HepG2 (cell line): ENCODE data around the gene OR4K2. TPM values are rescaled to one million over a fixed set of nuclear protein-coding genes. Genes with fewer than 3 reads are reported as not detected.

Experiments used
- ATAC-seq: fragments of 200-7000 bp; cut with Tn5 transposase; 3 replicates; pipeline ENCODE4 v1.9.1; 2020; ENCODE audit warnings: mild to moderate bottlenecking, moderate library complexity
- BruUV-seq: library from RNA; stranded (reverse); fragments of 400-500 nt; replicated peaks from 2 replicates; lab custom pipeline; 2021; lab: Mats Ljungman, UMichigan
- CTCF ChIA-PET: fragments of 300-600 bp; formaldehyde crosslinking; extraction: SDS; loops from one replicate; lab custom pipeline; 2021; ENCODE audit warnings: low total read pairs, inconsistent platforms, low intra/inter-chr PET ratio; lab: Yijun Ruan, JAX
- POLR2A ChIA-PET: fragments of 350-600 bp; sonication (Branson Sonifier 250); formaldehyde crosslinking; loops from one replicate; lab custom pipeline; 2020; ENCODE audit warnings: antibody characterized with exemption, inconsistent platforms; lab: Yijun Ruan, JAX
- DNase-seq: peaks from one replicate; pipeline ENCODE4 v3.0.0-alpha.2; 2015; ENCODE audit warnings: low spot score
- FAIRE-seq: peaks from 3 replicates; lab custom pipeline; 2011; peaks lifted over from hg19 to GRCh38; lab: Jason Lieb, UNC
- H2AFZ ChIP-seq: one replicate; pipeline ENCODE4 v1.6.1; 2011; ENCODE audit warnings: low read length, inconsistent platforms
- H3K27ac ChIP-seq: fragments of 300-600 bp; 3 replicates; pipeline ENCODE4 v1.8.0; 2011; ENCODE audit warnings: mixed run types, mild to moderate bottlenecking, mixed read lengths, low read length, inconsistent platforms; ENCODE audit not compliant: insufficient read depth; ENCODE audit errors: extremely low read length
- H3K27me3 ChIP-seq, 2 experiments: fragments of 200-600 bp in 1 of 2; 2 replicates in 1 of 2; 3 replicates in 1 of 2; pipeline versions ENCODE4 v1.6.0 to v1.8.0; 2011; ENCODE audit warnings: low read length in 2 of 2, mild to moderate bottlenecking in 2 of 2, moderate library complexity in 2 of 2, inconsistent platforms in 1 of 2; ENCODE audit not compliant: insufficient read depth in 2 of 2, control insufficient read depth in 1 of 2
- H3K36me3 ChIP-seq, 2 experiments: fragments of 200-600 bp in 1 of 2; replicated peaks in 1 of 2; 2 replicates in 1 of 2; 3 replicates in 1 of 2; pipeline versions ENCODE4 v1.5.1 to v1.8.0; 2011; ENCODE audit warnings: low read length in 2 of 2, inconsistent platforms in 1 of 2; ENCODE audit not compliant: insufficient read depth in 2 of 2, control insufficient read depth in 1 of 2
- H3K4me1 ChIP-seq: 2 replicates; pipeline ENCODE4 v1.5.1; 2012; ENCODE audit warnings: low read length, inconsistent platforms; ENCODE audit not compliant: insufficient read depth
- H3K4me2 ChIP-seq: 2 replicates; pipeline ENCODE4 v1.6.0; 2011; ENCODE audit warnings: low read depth, low read length, inconsistent platforms
- H3K4me3 ChIP-seq, 3 experiments: fragments of 200-600 bp in 1 of 3; sonication (generic), shearing (Covaris generic) in 1 of 3; replicated peaks in 1 of 3; 2 replicates each; pipeline ENCODE4 v1.5.1; 2011 to 2016; ENCODE audit warnings: low read length in 3 of 3, inconsistent platforms in 2 of 3, low read depth in 2 of 3, mild to moderate bottlenecking in 2 of 3, control low read depth in 1 of 3, mixed read lengths in 1 of 3; ENCODE audit not compliant: insufficient read depth in 1 of 3
- H3K79me2 ChIP-seq: one replicate; pipeline ENCODE4 v1.6.1; 2011; ENCODE audit warnings: low read length, inconsistent platforms; ENCODE audit not compliant: insufficient read depth
- H3K9ac ChIP-seq: 2 replicates; pipeline ENCODE4 v1.6.0; 2011; ENCODE audit warnings: mild to moderate bottlenecking, low read depth, low read length, inconsistent platforms; ENCODE audit not compliant: insufficient read depth
- H3K9me3 ChIP-seq: 2 replicates; pipeline ENCODE4 v1.5.1; 2012; ENCODE audit warnings: mild to moderate bottlenecking, low read length
- H4K20me1 ChIP-seq: 2 replicates; pipeline ENCODE4 v1.6.0; 2011; ENCODE audit warnings: inconsistent platforms, mild to moderate bottlenecking, low read length, moderate library complexity; ENCODE audit not compliant: insufficient read depth
- MBD4 ChIP-seq: IDR thresholded peaks from 2 replicates; pipeline ENCODE4 v1.6.1; 2012; ENCODE audit warnings: low read length, inconsistent platforms, borderline replicate concordance
- MEF2D ChIP-seq: sonication (generic); formaldehyde crosslinking; IDR thresholded peaks from 2 replicates; pipeline ENCODE4 v1.5.1; 2020; ENCODE audit warnings: mild to moderate bottlenecking, missing genetic modification reagents
- THAP11 ChIP-seq: IDR thresholded peaks from 2 replicates; pipeline ENCODE4 v1.6.1; 2016; ENCODE audit warnings: missing biosample characterization, missing genetic modification reagents
- ZBTB7B ChIP-seq: sonication (generic); formaldehyde crosslinking; IDR thresholded peaks from 2 replicates; pipeline ENCODE4 v1.4.0; 2020; ENCODE audit warnings: missing genetic modification reagents
- ZNF143 ChIP-seq: sonication (generic); formaldehyde crosslinking; IDR thresholded peaks from 2 replicates; pipeline ENCODE4 v1.4.0; 2020; ENCODE audit warnings: missing genetic modification reagents
- ZNF724P ChIP-seq: sonication (generic); formaldehyde crosslinking; IDR thresholded peaks from 2 replicates; pipeline ENCODE4 v1.8.0; 2022; ENCODE audit warnings: missing genetic modification reagents, borderline replicate concordance
- WGBS: methylation state at CpG from one replicate; pipeline ENCODE4 v1.1.6; 2017; ENCODE audit warnings: low lambda C conversion rate; 5-methylcytosine and 5-hydroxymethylcytosine counted together
- in situ Hi-C: cut with HindIII; loops from 2 replicates; pipeline ENCODE4 v1.10.0; 2017; ENCODE audit warnings: low pct_unique_long_range_greater_than_20kb; ENCODE audit not compliant: extremely low pct_ligation_motif_present
- intact Hi-C: fragments of 100-400 bp; cut with micrococcal nuclease; formaldehyde crosslinking; loops from one replicate; pipeline ENCODE4 v1.10.0; 2022; ENCODE audit not compliant: unreplicated experiment
- polyA plus RNA-seq, 8 experiments: library from polyadenylated mRNA; depleted of rRNA in 3 of 8; stranded (reverse) in 7 of 8; unstranded in 1 of 8; fragments of >200 nt; fragmentation: Illumina TruSeq in 4 of 8; extraction: Trizol in 4 of 8; gene quantifications; 2 replicates each; pipeline versions ENCODE4 v1.2.1 to v1.2.3, GENCODE V29; 2011 to 2016; ENCODE audit warnings: low read depth in 4 of 8, missing spikeins in 1 of 8, mixed read lengths in 1 of 8; ENCODE audit not compliant: insufficient read depth in 1 of 8
- total RNA-seq, 5 experiments: library from RNA; depleted of rRNA; stranded (reverse); fragments of >200 nt; fragmentation: Illumina TruSeq; extraction: Trizol; gene quantifications; 2 replicates each; pipeline ENCODE4 v1.2.3, GENCODE V29; 2016; ENCODE audit warnings: low read depth in 1 of 5
- TF ChIP-seq, protein P1 (sequence below): sonication (generic); formaldehyde crosslinking; conservative IDR thresholded peaks from 2 replicates; pipeline ENCODE4 v1.8.0; 2022; ENCODE audit warnings: low read depth, missing genetic modification reagents
- TF ChIP-seq, protein P2 (sequence below): sonication (generic); formaldehyde crosslinking; IDR thresholded peaks from 2 replicates; pipeline ENCODE4 v1.4.0; 2020; ENCODE audit warnings: missing genetic modification reagents, borderline replicate concordance
- TF ChIP-seq, protein P3 (sequence below): sonication (generic); formaldehyde crosslinking; IDR thresholded peaks from 2 replicates; pipeline ENCODE4 v1.5.0; 2020; ENCODE audit warnings: mild to moderate bottlenecking, missing genetic modification reagents

The OR4K2 gene
- total and polyA plus RNA-seq, 2 of the 13 experiments (the other 11 are each of a cell fraction or from before 2014, with no cell fraction given): not detected

DNA sequence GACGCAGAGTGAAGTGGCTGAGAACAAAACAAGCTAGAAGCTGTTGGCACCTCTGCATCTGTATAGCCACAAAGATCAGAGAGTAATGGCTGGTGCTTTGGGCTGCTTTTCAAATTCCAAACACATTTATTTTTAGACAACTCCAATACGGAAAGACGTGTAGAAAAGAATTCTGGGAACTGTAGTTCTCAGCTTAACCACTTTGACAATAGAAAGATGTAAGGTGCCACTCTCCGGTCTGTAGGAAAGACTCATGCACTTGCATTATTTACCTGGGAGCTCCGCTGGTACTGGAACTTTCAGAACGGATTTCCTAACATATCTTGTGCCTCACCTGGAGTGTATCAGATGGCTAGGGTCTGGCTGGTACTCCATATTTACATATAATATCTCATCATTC lies 1.8 kb upstream of the OR4K2 start:
- WGBS: 27% methylated on average over 6 of the region's 6 CpGs
- no peak overlapping the region for H3K4me2 ChIP-seq

DNA sequence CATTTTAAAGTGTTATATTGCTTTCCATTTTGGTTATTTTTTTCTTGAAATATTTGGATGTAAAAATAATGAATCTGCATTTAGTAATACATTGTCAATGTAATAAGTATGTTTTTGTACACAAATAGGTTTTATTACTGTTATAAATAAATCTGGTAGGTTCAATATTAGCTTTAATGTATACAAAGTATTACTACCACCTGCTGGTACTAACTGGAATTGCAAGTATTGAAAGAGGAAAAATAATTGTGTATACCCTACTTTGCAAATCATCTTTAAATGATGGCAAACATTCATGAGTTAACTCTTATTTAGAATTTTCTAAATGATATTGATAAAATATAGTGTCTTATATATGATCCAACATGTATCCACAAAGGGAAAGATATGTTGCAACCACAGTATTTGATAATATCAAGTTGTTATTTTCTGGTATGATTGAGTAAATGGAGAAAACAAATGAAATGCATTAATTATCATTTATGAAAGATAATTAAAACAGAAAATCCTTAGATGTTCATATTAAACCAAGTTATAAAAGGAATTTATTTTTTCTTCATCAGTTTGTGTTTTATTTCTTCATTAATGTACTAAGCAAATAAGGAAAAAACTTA lies 3.2 kb downstream of the OR4K2 start:
- H3K9ac ChIP-seq: no peak overlapping the region
- peaks cover 8% of the 10 kb centered on the region; the same call in 1 of the 2 replicates for H3K4me1 ChIP-seq
- H3K36me3 ChIP-seq: no peaks in the 10 kb centered on the region
- H4K20me1 ChIP-seq: no peaks in the 10 kb centered on the region
- ATAC-seq (no peak), FAIRE-seq (no peak), DNase-seq (peak; percentile 30)
- no TSS peak for BruUV-seq
- H2AFZ ChIP-seq: no peak overlapping the region
- no peaks in the 10 kb centered on the region for H3K27me3 ChIP-seq
- intact Hi-C loops (loop anchor here (10.0 kb wide), 1 partner anchor 47 kb away; the partner anchor contains the start of gene OR4K5), in situ Hi-C loops (no loop called here)
- H3K79me2 ChIP-seq: no peaks in the 10 kb centered on the region
- ChIA-PET POLR2A (no interaction called here), CTCF (interaction anchor here (1.2 kb wide), 1 partner anchor 369 kb away, joined by 3 read pairs; no protein-coding TSS in a partner anchor)
- no peak overlapping the region for H3K4me2 ChIP-seq
- H3K27ac ChIP-seq: no peak overlapping the region
- no peak overlapping the region for H3K4me3 ChIP-seq
- no peaks in the 10 kb centered on the region for H3K9me3 ChIP-seq
- TF ChIP-seq, protein P1, sequence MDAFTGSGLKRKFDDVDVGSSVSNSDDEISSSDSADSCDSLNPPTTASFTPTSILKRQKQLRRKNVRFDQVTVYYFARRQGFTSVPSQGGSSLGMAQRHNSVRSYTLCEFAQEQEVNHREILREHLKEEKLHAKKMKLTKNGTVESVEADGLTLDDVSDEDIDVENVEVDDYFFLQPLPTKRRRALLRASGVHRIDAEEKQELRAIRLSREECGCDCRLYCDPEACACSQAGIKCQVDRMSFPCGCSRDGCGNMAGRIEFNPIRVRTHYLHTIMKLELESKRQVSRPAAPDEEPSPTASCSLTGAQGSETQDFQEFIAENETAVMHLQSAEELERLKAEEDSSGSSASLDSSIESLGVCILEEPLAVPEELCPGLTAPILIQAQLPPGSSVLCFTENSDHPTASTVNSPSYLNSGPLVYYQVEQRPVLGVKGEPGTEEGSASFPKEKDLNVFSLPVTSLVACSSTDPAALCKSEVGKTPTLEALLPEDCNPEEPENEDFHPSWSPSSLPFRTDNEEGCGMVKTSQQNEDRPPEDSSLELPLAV (CRISPR knock-in tag): no peak
- no peak for TF ChIP-seq MEF2D
- TF ChIP-seq, protein P2, sequence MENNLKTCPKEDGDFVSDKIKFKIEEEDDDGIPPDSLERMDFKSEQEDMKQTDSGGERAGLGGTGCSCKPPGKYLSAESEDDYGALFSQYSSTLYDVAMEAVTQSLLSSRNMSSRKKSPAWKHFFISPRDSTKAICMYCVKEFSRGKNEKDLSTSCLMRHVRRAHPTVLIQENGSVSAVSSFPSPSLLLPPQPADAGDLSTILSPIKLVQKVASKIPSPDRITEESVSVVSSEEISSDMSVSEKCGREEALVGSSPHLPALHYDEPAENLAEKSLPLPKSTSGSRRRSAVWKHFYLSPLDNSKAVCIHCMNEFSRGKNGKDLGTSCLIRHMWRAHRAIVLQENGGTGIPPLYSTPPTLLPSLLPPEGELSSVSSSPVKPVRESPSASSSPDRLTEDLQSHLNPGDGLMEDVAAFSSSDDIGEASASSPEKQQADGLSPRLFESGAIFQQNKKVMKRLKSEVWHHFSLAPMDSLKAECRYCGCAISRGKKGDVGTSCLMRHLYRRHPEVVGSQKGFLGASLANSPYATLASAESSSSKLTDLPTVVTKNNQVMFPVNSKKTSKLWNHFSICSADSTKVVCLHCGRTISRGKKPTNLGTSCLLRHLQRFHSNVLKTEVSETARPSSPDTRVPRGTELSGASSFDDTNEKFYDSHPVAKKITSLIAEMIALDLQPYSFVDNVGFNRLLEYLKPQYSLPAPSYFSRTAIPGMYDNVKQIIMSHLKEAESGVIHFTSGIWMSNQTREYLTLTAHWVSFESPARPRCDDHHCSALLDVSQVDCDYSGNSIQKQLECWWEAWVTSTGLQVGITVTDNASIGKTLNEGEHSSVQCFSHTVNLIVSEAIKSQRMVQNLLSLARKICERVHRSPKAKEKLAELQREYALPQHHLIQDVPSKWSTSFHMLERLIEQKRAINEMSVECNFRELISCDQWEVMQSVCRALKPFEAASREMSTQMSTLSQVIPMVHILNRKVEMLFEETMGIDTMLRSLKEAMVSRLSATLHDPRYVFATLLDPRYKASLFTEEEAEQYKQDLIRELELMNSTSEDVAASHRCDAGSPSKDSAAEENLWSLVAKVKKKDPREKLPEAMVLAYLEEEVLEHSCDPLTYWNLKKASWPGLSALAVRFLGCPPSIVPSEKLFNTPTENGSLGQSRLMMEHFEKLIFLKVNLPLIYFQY (CRISPR knock-in tag): no peak
- TF ChIP-seq, protein P3, sequence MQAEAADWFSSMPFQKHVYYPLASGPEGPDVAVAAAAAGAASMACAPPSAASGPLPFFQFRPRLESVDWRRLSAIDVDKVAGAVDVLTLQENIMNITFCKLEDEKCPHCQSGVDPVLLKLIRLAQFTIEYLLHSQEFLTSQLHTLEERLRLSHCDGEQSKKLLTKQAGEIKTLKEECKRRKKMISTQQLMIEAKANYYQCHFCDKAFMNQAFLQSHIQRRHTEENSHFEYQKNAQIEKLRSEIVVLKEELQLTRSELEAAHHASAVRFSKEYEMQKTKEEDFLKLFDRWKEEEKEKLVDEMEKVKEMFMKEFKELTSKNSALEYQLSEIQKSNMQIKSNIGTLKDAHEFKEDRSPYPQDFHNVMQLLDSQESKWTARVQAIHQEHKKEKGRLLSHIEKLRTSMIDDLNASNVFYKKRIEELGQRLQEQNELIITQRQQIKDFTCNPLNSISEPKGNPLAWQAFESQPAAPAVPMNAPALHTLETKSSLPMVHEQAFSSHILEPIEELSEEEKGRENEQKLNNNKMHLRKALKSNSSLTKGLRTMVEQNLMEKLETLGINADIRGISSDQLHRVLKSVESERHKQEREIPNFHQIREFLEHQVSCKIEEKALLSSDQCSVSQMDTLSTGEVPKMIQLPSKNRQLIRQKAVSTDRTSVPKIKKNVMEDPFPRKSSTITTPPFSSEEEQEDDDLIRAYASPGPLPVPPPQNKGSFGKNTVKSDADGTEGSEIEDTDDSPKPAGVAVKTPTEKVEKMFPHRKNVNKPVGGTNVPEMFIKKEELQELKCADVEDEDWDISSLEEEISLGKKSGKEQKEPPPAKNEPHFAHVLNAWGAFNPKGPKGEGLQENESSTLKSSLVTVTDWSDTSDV: no peak
- no peak for TF ChIP-seq ZBTB7B
- no peak for TF ChIP-seq MBD4

More for the DNA sequence above, 1.8 kb upstream of the OR4K2 start:
- DNase-seq (no peak), ATAC-seq (no peak), FAIRE-seq (no peak)
- TF ChIP-seq ZNF143 (CRISPR knock-in tag) (peak; percentile 52), ZNF724P (CRISPR knock-in tag) (no peak), THAP11 (CRISPR knock-in tag) (peak; percentile 76)
- Histone ChIP-seq H3K4me1 (peaks cover 8% of the 10 kb centered on the region; the same call in 1 of the 2 replicates), H3K27me3 (no peaks in the 10 kb centered on the region), H2AFZ (no peak overlapping the region), H3K36me3 (no peaks in the 10 kb centered on the region), H3K4me3 (no peak overlapping the region), H4K20me1 (no peaks in the 10 kb centered on the region), H3K27ac (no peak overlapping the region), H3K79me2 (no peaks in the 10 kb centered on the region), H3K9ac (no peak overlapping the region), H3K9me3 (no peaks in the 10 kb centered on the region)
- no TSS peak for BruUV-seq
- intact Hi-C loops: loop anchor here (10.0 kb wide), 1 partner anchor 52 kb away; the partner anchor contains the start of gene OR4K5
- ChIA-PET POLR2A (no interaction called here), CTCF (no interaction called here)
- in situ Hi-C loops: no loop called here
